ENCODE results near the gene SHB. TPM values are rescaled to one million over a fixed set of nuclear protein-coding genes. Genes with fewer than 3 reads are reported as not detected.

Gene SHB
- polyA plus RNA-seq, 1 donor (not counting 4 experiments of a cell fraction or from before 2014, with no cell fraction given) = 10.9 TPM

GRCh38 chr9:37969558-37970300 lies 99.3 kb downstream of the SHB start:
- Histone ChIP-seq H3K36me3 (ENCODE audit: control insufficient read depth in 2 of 2, extremely low read depth in 1 of 2, insufficient read depth in 2 of 2, low read length in 2 of 2) (peaks cover 0 to 6% of the 10 kb centered on the region in 2 experiments), H4K20me1 (ENCODE audit: control insufficient read depth, extremely low read depth, insufficient read depth, low read length) (no peaks in the 10 kb centered on the region), H3K4me2 (ENCODE audit: control insufficient read depth, extremely low read depth, insufficient read depth, low read depth, low read length) (no peak overlapping the region), H3K4me3 (ENCODE audit: control insufficient read depth in 2 of 3, extremely low read depth in 1 of 3, insufficient read depth in 2 of 3, low read depth in 1 of 3, low read length in 3 of 3) (no peak overlapping the region), H3K27ac (ENCODE audit: control insufficient read depth, insufficient read depth, low read length) (no peak overlapping the region), H2AFZ (ENCODE audit: control insufficient read depth, low read length) (no peak overlapping the region), H3K79me2 (ENCODE audit: control insufficient read depth, insufficient read depth, low read length) (peaks cover 20% of the 10 kb centered on the region), H3K27me3 (ENCODE audit: control insufficient read depth, extremely low read depth, insufficient read depth, low read length) (no peaks in the 10 kb centered on the region), H3K9me1 (ENCODE audit: control insufficient read depth, extremely low read depth, insufficient read depth, low read length) (peaks cover 11% of the 10 kb centered on the region), H3K4me1 (ENCODE audit: control insufficient read depth, extremely low read depth, insufficient read depth, low read length) (peaks cover 69% of the 10 kb centered on the region), H3K9me3 (ENCODE audit: control insufficient read depth, low read depth, low read length) (no peaks in the 10 kb centered on the region), H3K9ac (ENCODE audit: control insufficient read depth, extremely low read depth, insufficient read depth, low read length) (no peak overlapping the region)
- FAIRE-seq (no peak), DNase-seq (ENCODE audit: low read depth, low spot score) (no peak)
- no peak for TF ChIP-seq CTCF (optimal IDR thresholded peaks at IDR 0.05 in 1 of 3, IDR thresholded peaks at IDR 0.05 in 1 of 3, conservative IDR thresholded peaks at IDR 0.05 in 1 of 3; ENCODE audit: extremely low read depth in 1 of 3, insufficient read depth in 2 of 3, low read length in 3 of 3)
- no peak for TF ChIP-seq EZH2 (IDR thresholded peaks at IDR 0.05; ENCODE audit: low read length)
- dilution Hi-C loops (cut with MboI; ENCODE audit: extremely low pct_ligation_motif_present, low sequenced_read_pairs) = no loop called here

- no peaks in the 10 kb centered on the region for H3K27me3 ChIP-seq (ENCODE audit: control insufficient read depth, extremely low read depth, insufficient read depth, low read length)
- H3K79me2 ChIP-seq (ENCODE audit: control insufficient read depth, insufficient read depth, low read length) = peaks cover 20% of the 10 kb centered on the region
- peaks cover 11% of the 10 kb centered on the region for H3K9me1 ChIP-seq (ENCODE audit: control insufficient read depth, extremely low read depth, insufficient read depth, low read length)
- DNase-seq (ENCODE audit: low read depth, low spot score) (no peak), FAIRE-seq (no peak)
- no peaks in the 10 kb centered on the region for H3K9me3 ChIP-seq (ENCODE audit: control insufficient read depth, low read depth, low read length)
- peaks cover 75% of the 10 kb centered on the region for H3K4me1 ChIP-seq (ENCODE audit: control insufficient read depth, extremely low read depth, insufficient read depth, low read length)
- no peak overlapping the region for H2AFZ ChIP-seq (ENCODE audit: control insufficient read depth, low read length)
- no peak overlapping the region for H3K27ac ChIP-seq (ENCODE audit: control insufficient read depth, insufficient read depth, low read length)
- H4K20me1 ChIP-seq (ENCODE audit: control insufficient read depth, extremely low read depth, insufficient read depth, low read length) = no peaks in the 10 kb centered on the region
- H3K4me2 ChIP-seq (ENCODE audit: control insufficient read depth, extremely low read depth, insufficient read depth, low read depth, low read length) = no peak overlapping the region
- H3K9ac ChIP-seq (ENCODE audit: control insufficient read depth, extremely low read depth, insufficient read depth, low read length) = no peak overlapping the region
- peaks cover 0 to 6% of the 10 kb centered on the region in 2 experiments for H3K36me3 ChIP-seq (ENCODE audit: control insufficient read depth in 2 of 2, extremely low read depth in 1 of 2, insufficient read depth in 2 of 2, low read length in 2 of 2)
- dilution Hi-C loops (cut with MboI; ENCODE audit: extremely low pct_ligation_motif_present, low sequenced_read_pairs) = no loop called here
- H3K4me3 ChIP-seq (ENCODE audit: control insufficient read depth in 2 of 3, extremely low read depth in 1 of 3, insufficient read depth in 2 of 3, low read depth in 1 of 3, low read length in 3 of 3) = no peak overlapping the region
- TF ChIP-seq EZH2 (IDR thresholded peaks at IDR 0.05; ENCODE audit: low read length) (no peak), CTCF (optimal IDR thresholded peaks at IDR 0.05 in 1 of 3, IDR thresholded peaks at IDR 0.05 in 1 of 3, conservative IDR thresholded peaks at IDR 0.05 in 1 of 3; ENCODE audit: extremely low read depth in 1 of 3, insufficient read depth in 2 of 3, low read length in 3 of 3) (no peak)
Observed at GRCh38 chr9:37969130-37969529, 99.9 kb downstream of the SHB start.
